ENCODE data around the gene SLC51A. TPM values are rescaled to one million over a fixed set of nuclear protein-coding genes. Genes with fewer than 3 reads are reported as not detected.

Gene SLC51A
- total and polyA plus RNA-seq, 2 of the 8 experiments (the other 6 are each of a cell fraction or from before 2014, with no cell fraction given), result 6.3 to 9.8 TPM

DNA sequence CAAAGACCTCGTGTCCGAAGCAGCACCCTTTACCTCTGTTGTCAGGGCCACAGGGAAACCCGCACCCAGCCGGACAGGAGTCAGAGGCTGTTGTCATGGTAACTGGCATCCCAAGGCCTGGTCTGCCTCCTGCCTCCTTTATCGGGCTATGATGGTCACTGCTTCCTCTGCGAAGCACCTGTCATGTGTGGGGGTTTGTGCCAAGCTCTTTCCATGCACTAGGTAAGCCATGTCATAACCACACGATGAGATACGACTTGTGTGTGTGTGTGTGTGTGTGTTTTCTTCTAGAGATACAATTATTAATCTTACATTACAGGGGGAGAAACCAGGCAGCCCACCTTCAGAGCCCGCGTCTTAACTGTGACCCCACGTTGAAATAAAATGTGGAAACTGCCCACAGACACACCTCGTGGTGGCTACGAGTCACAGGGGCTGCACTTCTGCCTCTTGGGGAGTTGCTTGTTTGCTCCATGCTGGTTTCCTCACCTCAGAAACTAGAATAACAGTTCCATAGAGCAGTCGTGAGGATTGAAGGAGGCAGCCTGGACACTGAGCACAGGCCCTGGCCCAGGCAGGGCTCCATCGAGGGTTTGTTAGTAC, 23.1 kb upstream of the SLC51A start (continued):
- TF ChIP-seq SP2 (IDR thresholded peaks at IDR 0.05; ENCODE audit: low read length), result no peak
- TF ChIP-seq KDM5A (IDR thresholded peaks at IDR 0.05; ENCODE audit: low read length), result no peak
- no peak for TF ChIP-seq HDAC2 (IDR thresholded peaks at IDR 0.05; ENCODE audit: borderline replicate concordance in 1 of 2, low read depth in 2 of 2, low read length in 2 of 2)
- TF ChIP-seq RAD21 (IDR thresholded peaks at IDR 0.05 in 1 of 2, conservative IDR thresholded peaks at IDR 0.05 in 1 of 2; ENCODE audit: low read depth in 2 of 2, low read length in 2 of 2), result no peak
- TF ChIP-seq SRF (IDR thresholded peaks at IDR 0.05; ENCODE audit: low read depth, low read length), result no peak
- no peak for TF ChIP-seq BRCA1 (IDR thresholded peaks at IDR 0.05; ENCODE audit: low read depth, low read length)
- TF ChIP-seq POLR2A (IDR thresholded peaks at IDR 0.05; ENCODE audit: control extremely low read depth in 1 of 2, low read depth in 2 of 2, low read length in 2 of 2), result no peak
- no peak for TF ChIP-seq CTBP2 (IDR thresholded peaks at IDR 0.05; ENCODE audit: borderline replicate concordance, insufficient read depth, insufficient read length, low read length)
- TF ChIP-seq JUND (IDR thresholded peaks at IDR 0.05; ENCODE audit: low read length), result no peak
- no peak for TF ChIP-seq SP1 (IDR thresholded peaks at IDR 0.05; ENCODE audit: low read depth, low read length)
- no peak for TF ChIP-seq RXRA (IDR thresholded peaks at IDR 0.05; ENCODE audit: insufficient read depth, low read depth, low read length)
